Nephron progenitor cell (in vitro differentiated cells): ENCODE results near the gene LASP1NB.

Experiments
- DNase-seq: peaks from one replicate; pipeline ENCODE4 v3.0.0; 2021
- H3K27ac Mint-ChIP-seq: 2 replicates; pipeline ENCODE4 v1.8.0; 2021; ENCODE audit warnings: mild to moderate bottlenecking, moderate library complexity, mixed read lengths
- H3K27me3 Mint-ChIP-seq: 2 replicates; pipeline ENCODE4 v1.8.0; 2021; ENCODE audit warnings: mild to moderate bottlenecking, low read depth, mixed read lengths; ENCODE audit not compliant: poor library complexity
- H3K36me3 Mint-ChIP-seq: 2 replicates; pipeline ENCODE4 v1.8.0; 2021; ENCODE audit warnings: low read depth, mixed read lengths
- H3K4me1 Mint-ChIP-seq: 2 replicates; pipeline ENCODE4 v1.8.0; 2021; ENCODE audit warnings: mixed read lengths
- H3K4me3 Mint-ChIP-seq: 2 replicates; pipeline ENCODE4 v1.8.0; 2021; ENCODE audit warnings: mild to moderate bottlenecking, moderate library complexity, mixed read lengths
- H3K9me3 Mint-ChIP-seq: 2 replicates; pipeline ENCODE4 v1.8.0; 2021; ENCODE audit warnings: mild to moderate bottlenecking, moderate library complexity, mixed read lengths
- TF ChIP-seq, protein P1 (sequence below): fragments of 200-600 bp; sonication (generic); IDR thresholded peaks from 2 replicates; pipeline ENCODE4 v1.5.0; 2021; ENCODE audit warnings: antibody characterized with exemption

The LASP1NB gene

DNA sequence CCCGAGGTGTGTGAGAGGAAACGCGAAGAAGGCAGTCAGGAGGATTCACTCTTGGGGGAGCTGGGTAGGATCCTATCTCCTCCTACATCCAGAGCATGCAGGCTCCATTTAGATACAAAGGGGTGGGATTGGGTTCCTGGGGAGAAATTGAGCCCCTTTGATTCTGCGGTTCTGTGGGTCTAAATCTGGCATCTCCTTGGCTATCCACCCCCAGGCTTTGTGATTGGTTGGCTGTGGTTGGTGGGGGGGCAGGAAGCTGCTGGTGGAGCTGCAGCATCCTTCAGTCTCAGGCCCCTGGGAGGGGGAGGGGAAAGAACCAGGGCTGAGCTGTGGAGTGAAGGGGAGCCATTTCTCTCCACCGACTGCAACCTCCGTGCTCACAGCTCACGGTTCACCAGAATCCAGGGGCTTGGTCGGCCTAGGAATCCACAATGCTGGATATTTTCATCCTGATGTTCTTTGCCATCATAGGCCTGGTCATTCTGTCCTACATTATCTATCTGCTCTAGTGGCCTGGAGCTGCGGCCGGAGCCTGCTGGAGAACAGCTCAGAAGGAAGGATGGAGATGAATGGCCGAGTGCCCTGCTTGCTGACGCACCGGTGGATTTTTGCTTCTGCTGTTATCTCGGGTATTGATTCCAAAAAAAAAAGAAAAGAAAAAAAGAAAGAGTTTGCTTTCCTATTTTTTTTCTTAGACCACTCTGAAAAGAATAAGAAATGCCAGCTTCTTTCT is at the start of gene LASP1NB:
LASP1NB (plus strand) TSS at position 352 of the 733 bp plus-strand sequence.
- H3K27ac Mint-ChIP-seq, result peak within 1 kb of the TSS; percentile 28
- TF ChIP-seq, protein P1, sequence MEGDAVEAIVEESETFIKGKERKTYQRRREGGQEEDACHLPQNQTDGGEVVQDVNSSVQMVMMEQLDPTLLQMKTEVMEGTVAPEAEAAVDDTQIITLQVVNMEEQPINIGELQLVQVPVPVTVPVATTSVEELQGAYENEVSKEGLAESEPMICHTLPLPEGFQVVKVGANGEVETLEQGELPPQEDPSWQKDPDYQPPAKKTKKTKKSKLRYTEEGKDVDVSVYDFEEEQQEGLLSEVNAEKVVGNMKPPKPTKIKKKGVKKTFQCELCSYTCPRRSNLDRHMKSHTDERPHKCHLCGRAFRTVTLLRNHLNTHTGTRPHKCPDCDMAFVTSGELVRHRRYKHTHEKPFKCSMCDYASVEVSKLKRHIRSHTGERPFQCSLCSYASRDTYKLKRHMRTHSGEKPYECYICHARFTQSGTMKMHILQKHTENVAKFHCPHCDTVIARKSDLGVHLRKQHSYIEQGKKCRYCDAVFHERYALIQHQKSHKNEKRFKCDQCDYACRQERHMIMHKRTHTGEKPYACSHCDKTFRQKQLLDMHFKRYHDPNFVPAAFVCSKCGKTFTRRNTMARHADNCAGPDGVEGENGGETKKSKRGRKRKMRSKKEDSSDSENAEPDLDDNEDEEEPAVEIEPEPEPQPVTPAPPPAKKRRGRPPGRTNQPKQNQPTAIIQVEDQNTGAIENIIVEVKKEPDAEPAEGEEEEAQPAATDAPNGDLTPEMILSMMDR, result no peak
- H3K27me3 Mint-ChIP-seq, result no peaks in the 10 kb centered on the region
- no peaks in the 10 kb centered on the region for H3K9me3 Mint-ChIP-seq
- no peaks in the 10 kb centered on the region for H3K36me3 Mint-ChIP-seq
- peaks cover 40% of the 10 kb centered on the region for H3K4me1 Mint-ChIP-seq
- DNase-seq, result peak; percentile 65
- H3K4me3 Mint-ChIP-seq, result peak within 1 kb of the TSS; percentile 80

DNA sequence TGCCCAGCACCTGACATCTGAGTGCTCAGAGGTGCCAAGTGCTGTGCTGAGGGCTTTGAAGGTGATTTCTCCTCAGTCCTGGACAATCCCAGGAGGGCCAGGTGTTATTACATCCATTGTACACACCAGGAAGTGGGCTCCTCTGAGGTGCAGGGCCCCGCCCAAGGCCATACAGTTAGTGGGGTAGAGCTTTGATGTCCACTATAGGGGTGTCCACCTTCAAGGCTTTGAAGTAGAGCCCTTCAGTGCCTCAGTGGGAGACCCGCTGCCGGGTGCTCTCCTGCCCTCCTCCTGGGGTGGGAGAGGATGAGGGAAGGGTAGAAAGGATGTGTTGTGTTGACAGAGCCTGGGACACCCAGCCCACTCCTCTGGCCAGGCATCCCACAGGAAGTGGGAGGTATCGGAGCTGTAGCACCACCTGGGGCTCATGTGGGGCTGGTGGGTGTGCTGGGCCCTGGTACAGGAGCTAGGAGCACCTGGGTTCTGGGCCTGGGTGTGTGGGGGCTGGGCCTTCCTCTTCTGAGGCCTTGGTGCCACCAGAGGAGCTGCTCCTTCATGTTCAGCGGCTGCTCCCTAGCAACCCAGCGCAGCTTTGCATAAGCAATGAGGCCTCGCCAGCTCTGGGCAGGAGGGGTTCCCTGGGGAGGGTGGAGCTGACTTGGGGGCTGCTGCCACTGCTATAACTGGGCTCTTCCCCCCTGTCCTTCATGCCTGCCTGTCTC is 48.1 kb upstream of the LASP1NB start:
- peaks cover 22% of the 10 kb centered on the region for H3K36me3 Mint-ChIP-seq
- H3K9me3 Mint-ChIP-seq, result no peaks in the 10 kb centered on the region
- peaks cover 80% of the 10 kb centered on the region for H3K4me1 Mint-ChIP-seq
- TF ChIP-seq, protein P1, result no peak
- peaks cover 4% of the 10 kb centered on the region for H3K27me3 Mint-ChIP-seq
- H3K4me3 Mint-ChIP-seq, result no peak overlapping the region
- H3K27ac Mint-ChIP-seq, result no peak overlapping the region
- DNase-seq, result no peak

DNA sequence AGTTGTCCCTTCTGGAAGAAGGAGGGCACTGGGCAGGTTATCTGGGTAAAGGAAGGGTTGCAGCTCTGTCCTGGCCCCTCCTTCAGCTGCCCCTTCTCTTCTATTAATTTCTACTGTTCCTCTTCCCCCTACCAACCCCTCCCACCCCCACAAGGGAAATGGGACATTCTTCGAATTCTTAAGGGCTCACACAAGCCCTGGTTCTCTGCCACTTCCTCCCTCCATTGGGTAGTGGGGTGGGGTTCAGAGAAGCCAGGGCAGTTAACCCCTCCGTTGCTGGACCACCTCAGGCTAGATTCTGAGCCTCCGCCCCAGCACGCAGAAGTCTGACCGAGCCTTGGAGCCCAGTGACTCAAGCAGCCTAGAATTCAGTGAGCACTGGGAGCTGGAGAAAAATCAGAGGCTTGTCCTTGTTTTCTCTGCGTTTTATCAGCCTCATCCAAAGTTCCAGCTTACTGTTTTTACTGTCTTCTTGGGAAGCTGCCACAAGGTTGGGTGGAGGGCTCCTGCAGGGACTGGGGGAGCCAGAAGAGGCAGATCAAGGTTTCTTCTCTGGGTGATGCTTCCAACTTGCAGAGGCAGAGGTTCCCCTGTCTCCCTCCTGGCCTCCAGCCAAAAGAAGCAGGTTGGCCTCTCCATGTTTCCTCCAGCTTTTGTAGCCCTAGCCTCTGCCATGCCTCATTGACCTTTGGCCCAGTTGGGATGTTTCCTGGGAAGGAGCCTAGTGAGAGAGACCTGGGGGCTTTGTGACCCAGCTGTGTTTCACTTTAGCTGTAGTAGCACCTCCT is 45.3 kb upstream of the LASP1NB start:
- Mint-ChIP-seq H3K4me1 (peaks cover 81% of the 10 kb centered on the region), H3K27me3 (no peaks in the 10 kb centered on the region), H3K9me3 (no peaks in the 10 kb centered on the region), H3K36me3 (peaks cover 28% of the 10 kb centered on the region), H3K4me3 (peak overlapping the region; percentile 35), H3K27ac (peak overlapping the region; percentile 96)
- DNase-seq, result peak; percentile 63
- TF ChIP-seq, protein P1, result no peak

DNA sequence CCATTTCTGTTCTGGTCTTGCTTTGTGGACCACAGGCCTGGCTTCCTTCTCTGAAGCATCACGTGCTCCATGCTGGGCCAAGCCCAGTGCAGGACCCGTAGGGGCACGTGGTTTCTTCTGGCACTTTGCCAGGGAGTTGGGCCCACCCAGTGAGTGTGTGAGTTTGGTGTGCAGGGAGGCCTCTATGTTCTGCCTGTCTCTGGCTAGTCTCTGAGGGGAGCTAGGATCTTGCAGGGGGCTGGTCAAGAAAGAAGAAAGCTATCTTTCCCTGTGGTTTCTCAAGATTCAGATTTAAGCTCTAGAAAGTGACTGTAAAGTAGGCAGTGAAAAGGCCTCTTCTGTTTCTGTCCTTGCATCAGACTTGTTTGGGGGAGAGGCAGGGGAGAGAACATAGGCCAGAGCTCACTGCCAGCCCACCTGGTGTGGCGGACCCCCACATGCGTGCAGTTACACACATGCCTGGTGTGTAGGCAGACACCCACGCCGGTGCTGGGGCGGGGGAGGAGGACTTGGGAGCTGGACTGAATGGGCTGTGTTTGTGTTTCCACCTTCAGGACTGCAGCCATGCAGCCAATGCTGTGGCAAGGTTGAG is 43.7 kb upstream of the LASP1NB start:
- Mint-ChIP-seq H3K4me3 (peak overlapping the region; percentile 65), H3K36me3 (peaks cover 28% of the 10 kb centered on the region), H3K27me3 (no peaks in the 10 kb centered on the region), H3K4me1 (peaks cover 89% of the 10 kb centered on the region), H3K9me3 (no peaks in the 10 kb centered on the region), H3K27ac (peak overlapping the region; percentile 83)
- TF ChIP-seq, protein P1, result no peak
- no peak for DNase-seq

DNA sequence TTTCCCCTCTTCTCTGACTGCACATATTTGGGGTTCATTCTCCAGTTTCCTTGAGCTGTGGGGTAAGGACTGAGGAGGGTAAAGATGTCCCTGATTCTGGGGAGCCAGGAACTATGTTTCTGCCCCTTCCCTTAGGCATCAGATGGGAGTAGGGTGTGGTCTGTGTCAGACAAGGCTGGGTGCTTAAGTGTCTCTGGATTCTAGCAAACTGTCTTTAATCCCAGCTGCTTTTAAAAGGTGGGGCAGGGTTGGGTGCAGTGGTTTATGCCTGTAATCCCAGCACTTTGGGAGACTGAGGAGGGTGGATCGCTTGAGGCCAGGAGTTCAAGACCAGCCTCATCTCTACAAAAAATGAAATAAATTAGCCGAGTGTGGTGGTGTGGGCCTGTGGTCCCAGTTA is 42.5 kb upstream of the LASP1NB start:
- Mint-ChIP-seq H3K4me1 (peaks cover 83% of the 10 kb centered on the region), H3K27me3 (no peaks in the 10 kb centered on the region), H3K9me3 (no peaks in the 10 kb centered on the region), H3K36me3 (peaks cover 27% of the 10 kb centered on the region), H3K4me3 (no peak overlapping the region), H3K27ac (peak overlapping the region; percentile 25)
- no peak for DNase-seq
- TF ChIP-seq, protein P1, result no peak
